ENCODE data around the gene IFIH1.

IFIH1 gene

DNA sequence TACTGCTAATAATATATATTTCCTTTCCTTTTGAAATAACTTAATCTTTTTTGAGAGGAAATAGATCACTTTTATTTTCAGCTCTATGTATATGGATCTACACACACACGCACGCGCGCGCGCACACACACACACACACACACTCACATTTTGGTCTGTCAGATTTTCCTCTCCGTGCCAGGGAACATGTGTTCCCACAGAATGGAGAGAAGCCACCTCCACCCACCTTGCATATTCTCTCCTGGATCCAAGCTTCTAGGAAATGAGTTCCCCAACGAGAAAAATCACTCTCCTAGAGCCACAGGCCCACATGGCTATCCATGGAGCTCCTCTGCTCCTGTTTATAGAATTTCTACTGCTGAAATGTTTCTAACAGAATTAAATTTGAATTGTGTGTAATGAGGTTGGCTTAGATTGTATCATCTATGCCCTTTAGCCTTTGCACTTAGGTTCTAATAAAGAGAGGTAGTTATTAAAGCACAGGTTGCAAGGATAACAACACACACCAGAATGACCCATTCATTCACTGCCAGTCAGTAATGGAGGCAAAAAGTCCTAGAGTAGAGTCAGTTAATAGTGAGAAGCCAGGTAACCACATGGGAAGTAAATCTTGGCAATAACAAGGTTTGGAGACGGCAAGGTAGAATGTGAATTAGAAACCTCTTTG, 19.7 kb downstream of the IFIH1 start:
- DNase-seq (ENCODE audit: low read depth): no peak
- no peak overlapping the region for H3K4me3 ChIP-seq (ENCODE audit: low read length)
- TF ChIP-seq CTCF (conservative IDR thresholded peaks at IDR 0.05; ENCODE audit: low read length): no peak

DNA sequence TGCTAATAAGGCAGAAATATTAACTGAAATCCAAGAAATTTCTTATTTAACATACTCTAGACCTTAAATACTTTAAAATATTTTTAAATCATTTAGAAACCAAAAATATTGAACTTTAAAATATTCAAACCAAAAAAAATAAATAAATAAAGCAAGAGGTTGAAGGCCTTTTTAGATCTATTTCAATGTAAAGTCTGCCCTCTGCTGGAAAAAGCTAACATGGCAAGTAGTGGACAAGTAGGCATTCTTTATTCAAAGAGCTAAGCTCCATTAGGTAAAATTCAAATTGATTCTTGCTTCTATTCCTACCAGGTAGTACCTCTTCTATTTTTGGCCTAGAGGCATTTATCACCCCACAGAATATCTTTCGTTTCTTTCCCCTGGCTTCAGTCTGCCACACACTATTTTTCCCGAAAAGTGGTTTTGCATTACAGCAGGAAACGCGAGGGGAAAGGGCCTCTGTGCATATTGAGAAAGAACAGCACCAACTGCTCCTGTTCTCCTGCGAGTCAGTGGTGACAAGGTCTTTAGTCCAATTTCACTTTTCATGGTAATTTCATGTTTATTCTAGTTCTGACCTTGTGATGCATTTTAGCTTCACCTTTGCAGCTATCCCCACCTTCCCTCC, 20.4 kb downstream of the IFIH1 start:
- no peak overlapping the region for H3K4me3 ChIP-seq (ENCODE audit: low read length)
- DNase-seq (ENCODE audit: low read depth): peak; percentile 79
- peak; percentile 86 for TF ChIP-seq CTCF (conservative IDR thresholded peaks at IDR 0.05; ENCODE audit: low read length)

- DNase-seq (ENCODE audit: low read depth): no peak
- no peak for TF ChIP-seq CTCF (conservative IDR thresholded peaks at IDR 0.05; ENCODE audit: low read length)
- H3K4me3 ChIP-seq (ENCODE audit: low read length): no peak overlapping the region
Observed at GRCh38 chr2:162295009-162295408, 23.5 kb downstream of the IFIH1 start.

DNA sequence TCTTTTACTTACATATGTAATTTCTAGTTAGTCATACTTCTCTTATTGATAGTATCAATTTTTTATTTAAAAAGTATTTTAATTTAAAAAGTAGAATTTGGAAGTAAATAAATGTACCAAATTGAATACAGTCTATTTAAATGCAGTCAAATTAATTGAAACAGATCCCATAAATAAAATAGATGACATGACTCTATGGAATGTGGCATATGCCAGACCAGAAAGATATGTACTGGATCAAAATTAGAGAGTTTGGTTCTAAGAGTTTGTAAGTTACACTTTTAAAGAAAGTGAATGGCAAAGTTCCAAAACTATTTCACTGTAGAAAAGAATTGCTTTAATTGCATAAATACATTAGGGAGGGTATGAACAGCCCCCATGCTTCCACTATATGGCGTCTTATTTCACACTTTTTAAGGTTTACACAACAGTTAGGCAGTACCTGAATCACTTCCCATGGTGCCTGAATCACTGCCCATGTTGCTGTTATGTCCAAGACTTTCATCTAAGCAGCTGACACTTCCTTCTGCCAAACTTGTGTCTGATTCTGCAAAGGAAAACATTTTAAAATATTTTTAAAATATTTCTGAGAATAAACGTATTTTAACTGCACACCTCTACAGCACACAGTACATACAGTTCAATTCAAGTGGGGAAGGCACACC, 25.2 kb downstream of the IFIH1 start:
- no peak for TF ChIP-seq CTCF (conservative IDR thresholded peaks at IDR 0.05; ENCODE audit: low read length)
- H3K4me3 ChIP-seq (ENCODE audit: low read length): no peak overlapping the region
- peak; percentile 29 for DNase-seq (ENCODE audit: low read depth)

DNA sequence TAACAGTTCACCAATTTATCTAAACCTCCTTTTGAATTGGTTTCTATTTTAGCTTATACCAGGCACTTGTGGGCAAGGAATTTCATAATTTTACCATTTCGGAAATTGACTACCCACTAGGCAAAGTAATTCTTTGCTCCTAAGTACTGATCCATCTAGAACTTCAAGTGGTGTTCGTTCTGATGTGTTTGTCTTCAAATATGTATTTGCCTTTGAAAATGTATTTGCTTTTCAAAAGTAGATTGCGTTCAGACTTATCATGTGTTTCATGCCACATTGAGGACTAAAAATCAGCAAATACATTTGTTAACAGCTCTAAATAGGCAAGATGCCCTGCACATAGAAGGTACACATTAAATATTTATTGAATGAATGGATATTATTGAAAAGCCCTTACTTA, 26.7 kb downstream of the IFIH1 start:
- H3K4me3 ChIP-seq (ENCODE audit: low read length): no peak overlapping the region
- TF ChIP-seq CTCF (conservative IDR thresholded peaks at IDR 0.05; ENCODE audit: low read length): no peak
- no peak for DNase-seq (ENCODE audit: low read depth)

DNA sequence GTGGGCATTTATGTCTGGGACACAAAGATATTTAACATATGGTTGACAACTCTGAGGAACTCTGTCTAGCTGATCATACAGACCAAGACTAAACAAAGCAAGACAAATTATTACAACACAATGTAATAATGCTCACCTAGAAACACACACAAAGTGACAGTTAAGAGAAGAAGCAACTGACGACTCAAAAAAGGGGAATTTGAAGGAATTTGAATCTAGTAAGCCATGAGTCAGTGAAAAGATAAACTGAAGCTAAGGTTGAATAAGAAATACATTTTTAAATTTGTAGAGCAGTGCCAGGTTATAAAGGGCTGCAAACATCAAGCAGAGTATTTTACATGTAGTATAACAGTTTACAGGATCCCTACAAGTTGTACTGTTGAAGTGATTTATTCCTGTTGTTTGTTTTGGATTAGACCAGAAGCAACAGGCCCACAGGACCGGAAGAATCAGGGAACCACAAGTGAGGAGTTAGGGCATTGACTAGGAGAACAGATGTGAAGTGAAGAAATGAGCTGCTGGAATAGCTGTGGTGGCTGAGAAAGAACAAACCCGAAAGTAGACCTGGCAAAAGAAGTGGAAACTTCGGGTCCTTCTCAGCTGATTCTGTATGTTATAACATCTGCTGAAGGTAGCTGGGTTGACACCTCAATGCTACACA, 35.6 kb downstream of the IFIH1 start:
- peak; percentile 74 for DNase-seq (ENCODE audit: low read depth)
- TF ChIP-seq CTCF (conservative IDR thresholded peaks at IDR 0.05; ENCODE audit: low read length): no peak
- no peak overlapping the region for H3K4me3 ChIP-seq (ENCODE audit: low read length)

Data from AG10803 (cell line).